Upper lobe of left lung (tissue), 4 donors: ENCODE results near the gene OAS2.

Source experiments
- CTCF ChIP-seq, 6 experiments: fragments of 450-650 bp in 4 of 6; fragments of 200-600 bp in 2 of 6; sonication (generic) in 2 of 6; IDR thresholded peaks; one replicate each; pipeline ENCODE4 v1.5.1; 2016 to 2019; ENCODE audit warnings: antibody characterized with exemption in 6 of 6
- POLR2A ChIP-seq, 4 donors: fragments of 450-650 bp; IDR thresholded peaks; one replicate each; pipeline ENCODE4 v1.5.1; 2016 to 2017; ENCODE audit warnings: antibody characterized with exemption in 4 of 4, mild to moderate bottlenecking in 2 of 4

- TF ChIP-seq CTCF (IDR thresholded peaks at IDR 0.05) (no peak), POLR2A (IDR thresholded peaks at IDR 0.05) (no peak)
Observed at GRCh38 chr12:113010701-113011100, 32.4 kb downstream of the OAS2 start.
